Esophagus muscularis mucosa (tissue), 4 donors: Measurements from ENCODE around the gene CLDN22. TPM values are rescaled to one million over a fixed set of nuclear protein-coding genes. Genes with fewer than 3 reads are reported as not detected.
"Not testable (repeated sequence)": the region's sequence is repeated elsewhere in the genome, so short reads cannot be mapped to it uniquely, and the experiment has no call there.

Source experiments
- DNase-seq: peaks from one replicate; pipeline ENCODE4 v3.0.0-alpha.2; 2017; ENCODE audit errors: extremely low spot score
- H3K27ac ChIP-seq, 4 donors: fragments of 200-600 bp; sonication (generic); replicated peaks in 1 of 4; 1 replicate in 3 of 4; 2 replicates in 1 of 4; pipeline ENCODE4 v1.5.1; 2016 to 2019; ENCODE audit warnings: mild to moderate bottlenecking in 1 of 4
- H3K27me3 ChIP-seq, 4 donors: fragments of 200-600 bp; sonication (generic); one replicate each; pipeline versions ENCODE4 v1.5.1 to v1.6.0; 2016 to 2019
- H3K36me3 ChIP-seq, 4 donors: fragments of 200-600 bp; sonication (generic); one replicate each; pipeline ENCODE4 v1.5.1; 2016 to 2019
- H3K4me1 ChIP-seq, 4 donors: fragments of 200-600 bp; sonication (generic); one replicate each; pipeline ENCODE4 v1.5.1; 2016 to 2019
- H3K4me3 ChIP-seq, 4 donors: fragments of 200-600 bp; sonication (generic); 1 replicate in 2 of 4; 2 replicates in 2 of 4; pipeline ENCODE4 v1.5.1; 2016 to 2019; ENCODE audit warnings: mild to moderate bottlenecking in 4 of 4, moderate library complexity in 1 of 4
- H3K9me3 ChIP-seq, 4 donors: fragments of 200-600 bp; sonication (generic); 1 replicate in 3 of 4; 2 replicates in 1 of 4; pipeline ENCODE4 v1.5.1; 2016 to 2019
- CTCF ChIP-seq, 3 experiments: fragments of 200-600 bp in 2 of 3; fragments of 450-650 bp in 1 of 3; sonication (generic) in 2 of 3; IDR thresholded peaks; one replicate each; pipeline ENCODE4 v1.5.1; 2017 to 2019; ENCODE audit warnings: antibody characterized with exemption in 3 of 3, mild to moderate bottlenecking in 2 of 3, moderate library complexity in 1 of 3
- EP300 ChIP-seq: sonication (generic); formaldehyde crosslinking; IDR thresholded peaks from one replicate; pipeline ENCODE4 v1.6.1; 2017; ENCODE audit warnings: antibody characterized with exemption
- POLR2A ChIP-seq: fragments of 450-650 bp; IDR thresholded peaks from one replicate; pipeline ENCODE4 v1.6.1; 2017; ENCODE audit warnings: antibody characterized with exemption, moderate library complexity, mild to moderate bottlenecking, low read depth
- POLR2AphosphoS5 ChIP-seq, 2 donors: sonication (generic); formaldehyde crosslinking; IDR thresholded peaks; one replicate each; pipeline ENCODE4 v1.6.1; 2017; ENCODE audit warnings: antibody characterized with exemption in 2 of 2
- WGBS: methylation state at CpG from one replicate; pipeline ENCODE4 v1.1.5; 2018; 5-methylcytosine and 5-hydroxymethylcytosine counted together
- intact Hi-C: fragments of 100-400 bp; cut with DNase I; formaldehyde crosslinking; loops from one replicate; pipeline ENCODE4 v1.15.1; 2023
- total RNA-seq, 4 donors: library from RNA; depleted of rRNA; stranded (reverse); fragments of >200 nt; gene quantifications; one replicate each; pipeline versions ENCODE4 v1.1.0 to v1.2.1, GENCODE V29; 2016

CLDN22 gene
- total RNA-seq, 4 donors from 2014 or later: not detected

GRCh38 chr4:183329954-183330742, 10.1 kb upstream of the CLDN22 start:
- Histone ChIP-seq H3K36me3 (no peaks in the 10 kb centered on the region), H3K27ac (no peak overlapping the region), H3K27me3 (no peaks in the 10 kb centered on the region), H3K4me3 (no peak overlapping the region), H3K4me1 (peaks cover 0 to 8% (median 2%) of the 10 kb centered on the region in 4 donors), H3K9me3 (no peaks in the 10 kb centered on the region)
- TF ChIP-seq EP300 (no peak), POLR2AphosphoS5 (IDR thresholded peaks at IDR 0.05) (no peak), POLR2A (no peak), CTCF (IDR thresholded peaks at IDR 0.05) (no peak)
- WGBS: 51% methylated on average over 8 of the region's 10 CpGs
- DNase-seq: no peak
- intact Hi-C loops: no loop called here

- Histone ChIP-seq H3K4me3 (no peak overlapping the region), H3K27me3 (no peaks in the 10 kb centered on the region), H3K4me1 (peaks cover 0 to 8% (median 2%) of the 10 kb centered on the region in 4 donors), H3K9me3 (no peaks in the 10 kb centered on the region), H3K36me3 (no peaks in the 10 kb centered on the region), H3K27ac (no peak overlapping the region)
- 94% methylated on average over 6 of the region's 6 CpGs for WGBS
- intact Hi-C loops: no loop called here
- no peak for DNase-seq
- TF ChIP-seq CTCF (IDR thresholded peaks at IDR 0.05): no peak
- no peak for TF ChIP-seq POLR2AphosphoS5 (IDR thresholded peaks at IDR 0.05)
- TF ChIP-seq EP300: no peak
- TF ChIP-seq POLR2A: no peak
Measured at GRCh38 chr4:183329244-183329643, 9.2 kb upstream of the CLDN22 start.

- Histone ChIP-seq H3K4me3 (no peak overlapping the region), H3K4me1 (peaks cover 0 to 8% (median 2%) of the 10 kb centered on the region in 4 donors), H3K27ac (no peak overlapping the region), H3K27me3 (no peaks in the 10 kb centered on the region), H3K36me3 (no peaks in the 10 kb centered on the region), H3K9me3 (no peaks in the 10 kb centered on the region)
- no peak for DNase-seq
- no peak for TF ChIP-seq POLR2AphosphoS5 (IDR thresholded peaks at IDR 0.05)
- TF ChIP-seq EP300: no peak
- no peak for TF ChIP-seq CTCF (IDR thresholded peaks at IDR 0.05)
- no peak for TF ChIP-seq POLR2A
- 68% methylated on average over 5 of the region's 7 CpGs for WGBS
- intact Hi-C loops: no loop called here
Measured at GRCh38 chr4:183328832-183329231, 8.8 kb upstream of the CLDN22 start.

- Histone ChIP-seq H3K27me3 (no peaks in the 10 kb centered on the region), H3K4me1 (peaks cover 0 to 8% (median 2%) of the 10 kb centered on the region in 4 donors), H3K9me3 (no peaks in the 10 kb centered on the region), H3K36me3 (no peaks in the 10 kb centered on the region), H3K27ac (no peak overlapping the region), H3K4me3 (no peak overlapping the region)
- DNase-seq: no peak
- TF ChIP-seq POLR2A (no peak), EP300 (no peak), POLR2AphosphoS5 (IDR thresholded peaks at IDR 0.05) (no peak), CTCF (IDR thresholded peaks at IDR 0.05) (no peak)
- intact Hi-C loops: no loop called here
- WGBS: 95% methylated on average over 7 of the region's 7 CpGs
Measured at GRCh38 chr4:183327827-183328226, 7.8 kb upstream of the CLDN22 start.

- Histone ChIP-seq H3K27ac (no peak overlapping the region), H3K36me3 (no peaks in the 10 kb centered on the region), H3K4me3 (no peak overlapping the region), H3K9me3 (no peaks in the 10 kb centered on the region), H3K4me1 (peaks cover 0 to 8% (median 2%) of the 10 kb centered on the region in 4 donors), H3K27me3 (no peaks in the 10 kb centered on the region)
- intact Hi-C loops: no loop called here
- TF ChIP-seq CTCF (IDR thresholded peaks at IDR 0.05) (no peak), POLR2A (no peak), POLR2AphosphoS5 (IDR thresholded peaks at IDR 0.05) (no peak), EP300 (no peak)
- no peak for DNase-seq
- 82% methylated on average over 2 of the region's 2 CpGs for WGBS
Measured at GRCh38 chr4:183326853-183327252, 6.8 kb upstream of the CLDN22 start.

GRCh38 chr4:183326387-183326786, 6.3 kb upstream of the CLDN22 start:
- 94% methylated on average over 6 of the region's 6 CpGs for WGBS
- intact Hi-C loops, H3K27me3 ChIP-seq, H3K36me3 ChIP-seq, DNase-seq, H3K4me1 ChIP-seq, H3K9me3 ChIP-seq, H3K27ac ChIP-seq, H3K4me3 ChIP-seq: not testable (repeated sequence)
